MM.1S (cell line): ENCODE measurements around the gene ACOX3.

Experiments
- CTCF ChIP-seq: fragments of 300-600 bp; sonication (generic); IDR thresholded peaks from 2 replicates; pipeline ENCODE4 v1.5.1; 2016; ENCODE audit warnings: antibody characterized with exemption, low read length, mixed read lengths
- EZH2 ChIP-seq: fragments of 300-600 bp; sonication (generic); optimal IDR thresholded peaks from 2 replicates; pipeline ENCODE3; 2017; ENCODE audit warnings: low read depth, mild to moderate bottlenecking, antibody characterized with exemption, low read length, mixed read lengths

- TF ChIP-seq CTCF (no peak), EZH2 (no peak)
Measured at GRCh38 chr4:8453957-8454356, 13.4 kb upstream of the ACOX3 start.
